Keratinocyte (primary cell): Measurements from ENCODE around the gene TPD52L2. TPM values are rescaled to one million over a fixed set of nuclear protein-coding genes. Genes with fewer than 3 reads are reported as not detected.
"Not testable (repeated sequence)": the region's sequence is repeated elsewhere in the genome, so short reads cannot be mapped to it uniquely, and the experiment has no call there.

Experiments used
- DNase-seq: peaks from one replicate; pipeline ENCODE4 v3.0.0-alpha.2; 2011; ENCODE audit warnings: low read depth, missing footprints, low spot score
- FAIRE-seq: peaks from 2 replicates; lab custom pipeline; 2011; peaks lifted over from hg19 to GRCh38; lab: Jason Lieb, UNC
- H2AFZ ChIP-seq: 2 replicates; pipeline ENCODE4 v1.6.0; 2012; ENCODE audit warnings: low read length, control low read depth, inconsistent platforms; ENCODE audit not compliant: control insufficient read depth
- H3K27ac ChIP-seq: 2 replicates; pipeline ENCODE4 v1.5.1; 2011; ENCODE audit warnings: low read length; ENCODE audit not compliant: control insufficient read depth, insufficient read depth
- H3K27me3 ChIP-seq: 3 replicates; pipeline ENCODE4 v1.6.0; 2011; ENCODE audit warnings: low read length; ENCODE audit not compliant: control insufficient read depth, insufficient read depth; ENCODE audit errors: extremely low read depth
- H3K36me3 ChIP-seq, 2 experiments: 2 replicates in 1 of 2; 3 replicates in 1 of 2; pipeline ENCODE4 v1.5.1; 2011; ENCODE audit warnings: low read length in 2 of 2, mild to moderate bottlenecking in 1 of 2; ENCODE audit not compliant: control insufficient read depth in 2 of 2, insufficient read depth in 2 of 2; ENCODE audit errors: extremely low read depth in 1 of 2
- H3K4me1 ChIP-seq: 3 replicates; pipeline ENCODE4 v1.5.1; 2011; ENCODE audit warnings: low read length; ENCODE audit not compliant: control insufficient read depth, insufficient read depth; ENCODE audit errors: extremely low read depth
- H3K4me2 ChIP-seq: 3 replicates; pipeline ENCODE4 v1.6.0; 2011; ENCODE audit warnings: low read depth, low read length; ENCODE audit not compliant: control insufficient read depth, insufficient read depth; ENCODE audit errors: extremely low read depth
- H3K4me3 ChIP-seq, 3 experiments: fragments of 200-600 bp in 1 of 3; sonication (generic) in 1 of 3; 2 replicates in 2 of 3; 3 replicates in 1 of 3; pipeline ENCODE4 v1.5.1; 2011 to 2016; ENCODE audit warnings: low read length in 3 of 3, mild to moderate bottlenecking in 3 of 3, control low read depth in 2 of 3, inconsistent platforms in 1 of 3, low read depth in 1 of 3, mixed read lengths in 1 of 3, mixed run types in 1 of 3, moderate library complexity in 1 of 3; ENCODE audit not compliant: control insufficient read depth in 2 of 3, insufficient read depth in 2 of 3; ENCODE audit errors: extremely low read depth in 1 of 3
- H3K79me2 ChIP-seq: 2 replicates; pipeline ENCODE4 v1.6.0; 2012; ENCODE audit warnings: low read length; ENCODE audit not compliant: control insufficient read depth, insufficient read depth
- H3K9ac ChIP-seq: 3 replicates; pipeline ENCODE4 v1.6.0; 2011; ENCODE audit warnings: low read length; ENCODE audit not compliant: control insufficient read depth, insufficient read depth; ENCODE audit errors: extremely low read depth
- H3K9me1 ChIP-seq: 3 replicates; pipeline ENCODE4 v1.6.0; 2011; ENCODE audit warnings: low read length; ENCODE audit not compliant: control insufficient read depth, insufficient read depth; ENCODE audit errors: extremely low read depth
- H3K9me3 ChIP-seq: 2 replicates; pipeline ENCODE4 v1.5.1; 2012; ENCODE audit warnings: low read depth, low read length; ENCODE audit not compliant: control insufficient read depth
- H4K20me1 ChIP-seq: 3 replicates; pipeline ENCODE4 v1.6.0; 2011; ENCODE audit warnings: low read length; ENCODE audit not compliant: control insufficient read depth, insufficient read depth; ENCODE audit errors: extremely low read depth
- CTCF ChIP-seq, 3 experiments: IDR thresholded peaks in 1 of 3; conservative IDR thresholded peaks in 1 of 3; optimal IDR thresholded peaks in 1 of 3; 2 replicates in 2 of 3; 3 replicates in 1 of 3; pipeline versions ENCODE3 to v1.5.1; 2011; ENCODE audit warnings: low read length in 3 of 3, mild to moderate bottlenecking in 3 of 3, moderate library complexity in 2 of 3, control low read depth in 1 of 3, inconsistent platforms in 1 of 3; ENCODE audit not compliant: insufficient read depth in 2 of 3; ENCODE audit errors: extremely low read depth in 1 of 3
- EZH2 ChIP-seq: IDR thresholded peaks from one replicate; pipeline ENCODE4 v1.6.1; 2012; ENCODE audit warnings: inconsistent platforms, mild to moderate bottlenecking, low read length, moderate library complexity
- dilution Hi-C: fragments of 300-500 bp; cut with MboI; formaldehyde crosslinking; loops from one replicate; pipeline ENCODE4 v1.7.0; 2020; ENCODE audit warnings: low sequenced_read_pairs; ENCODE audit not compliant: extremely low pct_ligation_motif_present
- polyA plus RNA-seq, 5 experiments: library from polyadenylated mRNA; depleted of rRNA in 3 of 5; stranded (reverse) in 3 of 5; stranded (forward) in 1 of 5; unstranded in 1 of 5; fragments of >200 nt; gene quantifications; 1 replicate in 1 of 5; 2 replicates in 3 of 5; 3 replicates in 1 of 5; pipeline versions ENCODE4 v1.2.1 to v1.2.3, GENCODE V29; 2011 to 2012; ENCODE audit warnings: missing spikeins in 2 of 5, low read depth in 1 of 5, low replicate concordance in 1 of 5

The TPD52L2 gene
- polyA plus RNA-seq, 1 donor (not counting 4 experiments of a cell fraction or from before 2014, with no cell fraction given) = 177 TPM

- dilution Hi-C loops, DNase-seq, H3K9me3 ChIP-seq, H3K4me1 ChIP-seq, H3K27ac ChIP-seq, H4K20me1 ChIP-seq, H3K9me1 ChIP-seq, H3K79me2 ChIP-seq, H2AFZ ChIP-seq, FAIRE-seq, H3K4me3 ChIP-seq, H3K4me2 ChIP-seq, H3K9ac ChIP-seq, H3K36me3 ChIP-seq: not testable (repeated sequence)
- peaks cover 39% of the 10 kb centered on the region for H3K27me3 ChIP-seq
These were observed 11.4 kb upstream of the TPD52L2 start for GRCh38 chr20:63853733-63854068.

GRCh38 chr20:63854069-63854765 lies 10.9 kb upstream of the TPD52L2 start:
- Histone ChIP-seq H3K9me3 (no peaks in the 10 kb centered on the region), H3K9ac (no peak overlapping the region), H3K4me3 (no peak overlapping the region), H4K20me1 (peaks cover 3% of the 10 kb centered on the region), H3K9me1 (no peaks in the 10 kb centered on the region), H3K27ac (no peak overlapping the region), H3K4me2 (no peak overlapping the region), H3K27me3 (peaks cover 39% of the 10 kb centered on the region), H3K79me2 (no peaks in the 10 kb centered on the region), H2AFZ (no peak overlapping the region), H3K4me1 (no peaks in the 10 kb centered on the region), H3K36me3 (no peaks in the 10 kb centered on the region)
- no peak for DNase-seq
- TF ChIP-seq CTCF (optimal IDR thresholded peaks at IDR 0.05 in 1 of 3, IDR thresholded peaks at IDR 0.05 in 1 of 3, conservative IDR thresholded peaks at IDR 0.05 in 1 of 3; ENCODE audit: extremely low read depth in 1 of 3, insufficient read depth in 2 of 3, low read length in 3 of 3) (no peak), EZH2 (no peak)
- no peak for FAIRE-seq
- dilution Hi-C loops = no loop called here
